ENCODE measurements around the gene FERMT3. TPM values are rescaled to one million over a fixed set of nuclear protein-coding genes. Genes with fewer than 3 reads are reported as not detected.

FERMT3 gene
- total and polyA plus RNA-seq, 2 of the 13 experiments (the other 11 are each of a cell fraction or from before 2014, with no cell fraction given): 0.29 TPM; not detected in 1

DNA sequence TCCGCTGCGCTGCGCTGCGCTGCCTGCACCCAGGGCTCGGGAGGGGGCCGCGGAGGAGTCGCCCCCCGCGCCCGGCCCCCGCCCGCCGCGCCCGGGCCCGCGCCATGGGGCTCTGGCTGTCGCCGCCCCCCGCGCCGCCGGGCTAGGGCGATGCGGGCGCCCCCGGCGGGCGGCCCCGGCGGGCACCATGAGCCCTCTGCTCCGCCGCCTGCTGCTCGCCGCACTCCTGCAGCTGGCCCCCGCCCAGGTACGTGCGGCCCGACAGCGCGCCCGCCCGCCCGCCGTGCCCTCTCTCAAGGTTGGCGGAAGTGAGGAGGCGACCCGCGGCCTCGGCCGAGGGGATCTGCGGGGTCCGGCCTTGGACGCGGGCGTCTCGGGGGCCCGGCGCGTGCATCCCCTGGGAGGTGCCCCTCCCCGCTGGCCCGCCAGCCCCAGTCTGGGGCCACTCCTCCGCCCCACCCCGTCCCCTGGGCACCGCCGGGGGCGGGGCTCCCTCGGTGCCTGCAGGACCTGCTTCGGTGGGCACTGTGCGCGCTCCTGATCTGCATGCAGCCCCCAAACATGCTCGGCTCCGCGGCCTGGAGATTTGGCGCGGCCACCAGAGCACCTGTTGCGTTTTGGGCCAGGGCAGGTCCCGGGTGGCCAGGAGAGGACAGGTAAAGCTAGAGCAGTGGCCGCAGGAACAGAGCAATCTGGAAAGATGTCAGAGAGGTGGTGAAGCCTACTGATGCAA is 28.3 kb downstream of the FERMT3 start (continued):
- TF ChIP-seq ZFP91 (CRISPR knock-in tag; IDR thresholded peaks at IDR 0.05; ENCODE audit: borderline replicate concordance) (no peak), ZNF367 (CRISPR knock-in tag; IDR thresholded peaks at IDR 0.05; ENCODE audit: borderline replicate concordance) (no peak; the same call in 1 of the 2 replicates), ZFP41 (CRISPR knock-in tag; IDR thresholded peaks at IDR 0.05; ENCODE audit: borderline replicate concordance) (no peak), HOXA5 (CRISPR knock-in tag; IDR thresholded peaks at IDR 0.05) (no peak), MTA3 (CRISPR knock-in tag; IDR thresholded peaks at IDR 0.05) (no peak), RFX5 (IDR thresholded peaks at IDR 0.05; ENCODE audit: low read depth, low read length) (no peak), ZNF747 (CRISPR knock-in tag; IDR thresholded peaks at IDR 0.05; ENCODE audit: borderline replicate concordance) (0 out of 2 replicates have a peak, but pooled peaks have one; percentile 52), POLR2A (IDR thresholded peaks at IDR 0.05; ENCODE audit: insufficient read depth in 1 of 2, low read depth in 2 of 2, low read length in 2 of 2) (no peak), ZNF616 (CRISPR knock-in tag; IDR thresholded peaks at IDR 0.05; ENCODE audit: low read depth) (no peak), ZNF253 (CRISPR knock-in tag; IDR thresholded peaks at IDR 0.05; ENCODE audit: borderline replicate concordance) (no peak), ZNF724P (CRISPR knock-in tag; IDR thresholded peaks at IDR 0.05; ENCODE audit: borderline replicate concordance) (no peak), ZNF549 (CRISPR knock-in tag; IDR thresholded peaks at IDR 0.05) (no peak), SMAD3 (CRISPR knock-in tag; IDR thresholded peaks at IDR 0.05) (no peak), KDM4B (CRISPR knock-in tag; IDR thresholded peaks at IDR 0.05) (no peak), CREM (IDR thresholded peaks at IDR 0.05) (no peak), CREM (CRISPR knock-in tag; IDR thresholded peaks at IDR 0.05) (no peak)
- TF ChIP-seq, protein P1, sequence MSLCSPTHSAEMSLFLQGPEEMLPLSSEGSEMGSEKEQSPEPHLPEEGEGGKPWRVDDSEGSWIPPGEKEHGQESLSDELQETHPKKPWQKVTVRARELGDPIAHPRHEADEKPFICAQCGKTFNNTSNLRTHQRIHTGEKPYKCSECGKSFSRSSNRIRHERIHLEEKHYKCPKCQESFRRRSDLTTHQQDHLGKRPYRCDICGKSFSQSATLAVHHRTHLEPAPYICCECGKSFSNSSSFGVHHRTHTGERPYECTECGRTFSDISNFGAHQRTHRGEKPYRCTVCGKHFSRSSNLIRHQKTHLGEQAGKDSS (CRISPR knock-in tag; IDR thresholded peaks at IDR 0.05; ENCODE audit: borderline replicate concordance, low read depth): no peak
- TF ChIP-seq, protein P2, sequence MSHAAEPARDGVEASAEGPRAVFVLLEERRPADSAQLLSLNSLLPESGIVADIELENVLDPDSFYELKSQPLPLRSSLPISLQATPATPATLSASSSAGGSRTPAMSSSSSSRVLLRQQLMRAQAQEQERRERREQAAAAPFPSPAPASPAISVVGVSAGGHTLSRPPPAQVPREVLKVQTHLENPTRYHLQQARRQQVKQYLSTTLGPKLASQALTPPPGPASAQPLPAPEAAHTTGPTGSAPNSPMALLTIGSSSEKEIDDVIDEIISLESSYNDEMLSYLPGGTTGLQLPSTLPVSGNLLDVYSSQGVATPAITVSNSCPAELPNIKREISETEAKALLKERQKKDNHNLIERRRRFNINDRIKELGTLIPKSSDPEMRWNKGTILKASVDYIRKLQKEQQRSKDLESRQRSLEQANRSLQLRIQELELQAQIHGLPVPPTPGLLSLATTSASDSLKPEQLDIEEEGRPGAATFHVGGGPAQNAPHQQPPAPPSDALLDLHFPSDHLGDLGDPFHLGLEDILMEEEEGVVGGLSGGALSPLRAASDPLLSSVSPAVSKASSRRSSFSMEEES (CRISPR knock-in tag; IDR thresholded peaks at IDR 0.05): 0 out of 2 replicates have a peak, but pooled peaks have one; percentile 21
- TF ChIP-seq, protein P3, sequence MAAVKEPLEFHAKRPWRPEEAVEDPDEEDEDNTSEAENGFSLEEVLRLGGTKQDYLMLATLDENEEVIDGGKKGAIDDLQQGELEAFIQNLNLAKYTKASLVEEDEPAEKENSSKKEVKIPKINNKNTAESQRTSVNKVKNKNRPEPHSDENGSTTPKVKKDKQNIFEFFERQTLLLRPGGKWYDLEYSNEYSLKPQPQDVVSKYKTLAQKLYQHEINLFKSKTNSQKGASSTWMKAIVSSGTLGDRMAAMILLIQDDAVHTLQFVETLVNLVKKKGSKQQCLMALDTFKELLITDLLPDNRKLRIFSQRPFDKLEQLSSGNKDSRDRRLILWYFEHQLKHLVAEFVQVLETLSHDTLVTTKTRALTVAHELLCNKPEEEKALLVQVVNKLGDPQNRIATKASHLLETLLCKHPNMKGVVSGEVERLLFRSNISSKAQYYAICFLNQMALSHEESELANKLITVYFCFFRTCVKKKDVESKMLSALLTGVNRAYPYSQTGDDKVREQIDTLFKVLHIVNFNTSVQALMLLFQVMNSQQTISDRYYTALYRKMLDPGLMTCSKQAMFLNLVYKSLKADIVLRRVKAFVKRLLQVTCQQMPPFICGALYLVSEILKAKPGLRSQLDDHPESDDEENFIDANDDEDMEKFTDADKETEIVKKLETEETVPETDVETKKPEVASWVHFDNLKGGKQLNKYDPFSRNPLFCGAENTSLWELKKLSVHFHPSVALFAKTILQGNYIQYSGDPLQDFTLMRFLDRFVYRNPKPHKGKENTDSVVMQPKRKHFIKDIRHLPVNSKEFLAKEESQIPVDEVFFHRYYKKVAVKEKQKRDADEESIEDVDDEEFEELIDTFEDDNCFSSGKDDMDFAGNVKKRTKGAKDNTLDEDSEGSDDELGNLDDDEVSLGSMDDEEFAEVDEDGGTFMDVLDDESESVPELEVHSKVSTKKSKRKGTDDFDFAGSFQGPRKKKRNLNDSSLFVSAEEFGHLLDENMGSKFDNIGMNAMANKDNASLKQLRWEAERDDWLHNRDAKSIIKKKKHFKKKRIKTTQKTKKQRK (IDR thresholded peaks at IDR 0.05; ENCODE audit: low read length): no peak
- TF ChIP-seq, protein P4, sequence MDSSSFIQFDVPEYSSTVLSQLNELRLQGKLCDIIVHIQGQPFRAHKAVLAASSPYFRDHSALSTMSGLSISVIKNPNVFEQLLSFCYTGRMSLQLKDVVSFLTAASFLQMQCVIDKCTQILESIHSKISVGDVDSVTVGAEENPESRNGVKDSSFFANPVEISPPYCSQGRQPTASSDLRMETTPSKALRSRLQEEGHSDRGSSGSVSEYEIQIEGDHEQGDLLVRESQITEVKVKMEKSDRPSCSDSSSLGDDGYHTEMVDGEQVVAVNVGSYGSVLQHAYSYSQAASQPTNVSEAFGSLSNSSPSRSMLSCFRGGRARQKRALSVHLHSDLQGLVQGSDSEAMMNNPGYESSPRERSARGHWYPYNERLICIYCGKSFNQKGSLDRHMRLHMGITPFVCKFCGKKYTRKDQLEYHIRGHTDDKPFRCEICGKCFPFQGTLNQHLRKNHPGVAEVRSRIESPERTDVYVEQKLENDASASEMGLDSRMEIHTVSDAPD (CRISPR knock-in tag; IDR thresholded peaks at IDR 0.05): peak; percentile 36; the same call in 1 of the 2 replicates
